ENCODE results near the gene BMP6.

Gene BMP6

DNA sequence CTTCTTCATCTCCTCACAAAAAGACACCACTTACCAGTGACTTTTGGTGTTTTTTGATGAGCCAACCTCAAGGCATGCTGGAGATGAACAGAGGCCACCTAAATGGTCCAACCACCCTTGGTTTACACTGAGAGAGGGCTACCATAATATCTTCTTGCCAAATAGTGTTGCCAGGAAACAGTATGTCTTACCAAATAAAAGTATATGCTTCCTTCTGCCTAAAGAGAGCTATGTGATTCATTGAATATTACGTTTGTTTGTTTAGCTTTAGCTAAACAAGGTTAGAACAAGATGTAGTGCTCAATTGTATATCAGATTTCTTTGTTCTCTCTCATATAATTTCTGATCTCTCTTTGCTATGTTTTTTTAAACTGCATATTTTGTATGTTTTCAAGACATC lies 40.6 kb upstream of the BMP6 start:
- TF ChIP-seq, protein P1, sequence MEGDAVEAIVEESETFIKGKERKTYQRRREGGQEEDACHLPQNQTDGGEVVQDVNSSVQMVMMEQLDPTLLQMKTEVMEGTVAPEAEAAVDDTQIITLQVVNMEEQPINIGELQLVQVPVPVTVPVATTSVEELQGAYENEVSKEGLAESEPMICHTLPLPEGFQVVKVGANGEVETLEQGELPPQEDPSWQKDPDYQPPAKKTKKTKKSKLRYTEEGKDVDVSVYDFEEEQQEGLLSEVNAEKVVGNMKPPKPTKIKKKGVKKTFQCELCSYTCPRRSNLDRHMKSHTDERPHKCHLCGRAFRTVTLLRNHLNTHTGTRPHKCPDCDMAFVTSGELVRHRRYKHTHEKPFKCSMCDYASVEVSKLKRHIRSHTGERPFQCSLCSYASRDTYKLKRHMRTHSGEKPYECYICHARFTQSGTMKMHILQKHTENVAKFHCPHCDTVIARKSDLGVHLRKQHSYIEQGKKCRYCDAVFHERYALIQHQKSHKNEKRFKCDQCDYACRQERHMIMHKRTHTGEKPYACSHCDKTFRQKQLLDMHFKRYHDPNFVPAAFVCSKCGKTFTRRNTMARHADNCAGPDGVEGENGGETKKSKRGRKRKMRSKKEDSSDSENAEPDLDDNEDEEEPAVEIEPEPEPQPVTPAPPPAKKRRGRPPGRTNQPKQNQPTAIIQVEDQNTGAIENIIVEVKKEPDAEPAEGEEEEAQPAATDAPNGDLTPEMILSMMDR (IDR thresholded peaks at IDR 0.05; ENCODE audit: low read depth, low read length): no peak
- H3K4me3 ChIP-seq (replicated peaks in 1 of 2; ENCODE audit: low read depth in 2 of 2, low read length in 2 of 2): no peak overlapping the region
- DNase-seq (ENCODE audit: low read depth in 2 of 2): peak in 1 of 2 donors; percentile 48

DNA sequence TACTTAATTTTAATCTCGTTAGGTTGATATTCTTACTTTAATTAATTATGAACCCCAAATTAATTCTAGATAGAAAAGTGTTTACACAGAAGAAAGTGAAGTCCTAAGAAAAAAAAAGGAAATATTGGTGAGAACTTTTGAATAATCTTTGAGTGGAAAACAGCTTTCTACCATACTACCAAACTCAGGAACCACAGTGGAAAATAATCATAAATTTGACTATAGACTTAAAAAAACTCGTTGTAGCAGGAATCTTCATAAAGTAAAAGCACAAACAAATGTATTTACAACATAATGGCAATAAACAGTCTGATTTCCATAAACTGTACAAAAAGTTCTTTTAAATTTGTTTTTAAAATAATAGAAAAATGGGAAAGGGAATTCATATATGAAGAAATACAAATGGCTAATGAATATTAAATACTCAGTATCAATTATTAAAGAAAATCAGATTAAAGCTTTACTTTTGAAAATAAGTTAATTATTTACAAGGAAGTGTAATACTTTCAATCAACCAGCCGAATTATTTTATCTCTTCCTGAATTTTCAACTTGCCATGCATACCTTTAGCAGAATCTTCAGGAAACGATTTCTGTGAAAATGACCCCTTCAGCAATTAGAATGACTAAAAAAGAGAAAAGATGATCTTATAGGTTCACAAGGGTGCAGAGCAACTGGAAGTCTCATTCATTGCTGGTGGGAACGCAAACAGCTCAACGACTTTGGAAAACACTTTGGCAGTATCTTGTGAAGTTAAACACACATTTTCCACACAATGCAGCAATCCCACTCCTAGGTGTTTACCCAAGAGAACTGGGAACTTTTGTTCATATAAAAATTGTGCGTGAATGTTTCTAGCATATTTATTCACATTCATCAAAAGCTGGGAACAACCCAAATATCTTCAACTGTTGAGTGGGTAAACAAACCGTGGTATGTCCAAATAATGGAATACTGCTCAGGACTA lies 38.5 kb upstream of the BMP6 start:
- H3K4me3 ChIP-seq (replicated peaks in 1 of 2; ENCODE audit: low read depth in 2 of 2, low read length in 2 of 2): no peak overlapping the region
- DNase-seq (ENCODE audit: low read depth in 2 of 2): no peak
- TF ChIP-seq, protein P1 (IDR thresholded peaks at IDR 0.05; ENCODE audit: low read depth, low read length): no peak

DNA sequence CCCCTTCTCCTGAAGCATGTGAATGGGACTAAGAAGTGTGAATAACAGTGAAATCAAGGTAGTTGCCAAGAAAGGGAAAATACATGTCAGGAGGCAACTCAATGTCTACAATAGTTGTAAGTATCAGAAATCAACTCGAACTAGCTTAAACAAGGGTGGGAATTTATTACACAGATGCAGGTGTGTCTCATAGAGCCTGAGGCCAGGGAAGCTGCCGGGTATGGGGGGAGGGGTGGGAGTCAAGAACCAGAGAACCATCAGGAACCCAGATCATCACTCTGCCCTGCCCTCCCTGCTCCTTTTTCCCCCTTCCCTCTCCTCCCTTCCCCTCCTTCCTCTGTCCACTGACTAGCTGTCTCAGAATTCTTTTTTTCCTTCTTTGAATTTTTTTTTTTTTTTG lies 34.9 kb upstream of the BMP6 start:
- no peak overlapping the region for H3K4me3 ChIP-seq (replicated peaks in 1 of 2; ENCODE audit: low read depth in 2 of 2, low read length in 2 of 2)

DNA sequence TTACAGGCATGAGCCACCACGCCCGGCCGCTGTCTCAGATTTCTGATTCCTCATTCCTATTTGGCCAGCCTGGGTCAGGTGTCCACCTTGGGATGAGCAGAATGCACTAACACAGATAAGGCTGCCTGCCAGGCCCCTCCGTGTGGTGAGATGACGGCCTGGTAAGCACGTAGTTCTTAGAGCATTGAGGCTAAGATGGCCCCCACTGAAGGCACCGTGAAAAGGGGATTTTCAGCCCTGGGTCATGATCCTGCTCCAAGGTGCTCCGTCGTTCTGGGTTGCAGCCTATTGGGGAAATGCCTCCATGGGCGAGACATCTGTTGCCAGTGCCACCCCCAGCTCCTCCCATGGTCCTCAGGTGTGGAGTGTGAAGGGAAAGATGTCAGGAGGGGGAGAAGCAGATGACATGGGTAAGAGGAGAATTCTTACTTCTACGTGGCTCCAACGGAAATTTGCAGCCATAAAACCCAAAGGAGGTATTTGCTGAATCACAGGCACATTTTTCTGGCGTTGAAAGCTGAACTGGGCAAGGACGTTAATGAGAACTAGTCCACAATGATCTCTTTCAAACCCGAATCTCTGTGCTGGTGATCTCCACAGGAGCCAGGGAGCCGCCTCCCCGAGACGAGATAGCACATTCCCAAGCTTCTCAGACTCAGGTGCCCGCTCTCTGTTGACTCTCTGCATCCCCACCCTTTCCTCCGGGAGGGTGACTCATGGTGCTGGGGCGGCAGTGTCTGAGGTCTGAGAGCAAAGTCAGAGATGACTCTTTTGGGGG lies 34.0 kb upstream of the BMP6 start:
- TF ChIP-seq, protein P1 (IDR thresholded peaks at IDR 0.05; ENCODE audit: low read depth, low read length): no peak
- peak; percentile 39 to 86 for DNase-seq (ENCODE audit: low read depth in 2 of 2)
- H3K4me3 ChIP-seq (replicated peaks in 1 of 2; ENCODE audit: low read depth in 2 of 2, low read length in 2 of 2): peak overlapping the region in 1 of 2 donors; percentile 40

More for the DNA sequence above, 34.9 kb upstream of the BMP6 start:
- DNase-seq (ENCODE audit: low read depth in 2 of 2): no peak
- TF ChIP-seq, protein P1 (IDR thresholded peaks at IDR 0.05; ENCODE audit: low read depth, low read length): no peak

DNA sequence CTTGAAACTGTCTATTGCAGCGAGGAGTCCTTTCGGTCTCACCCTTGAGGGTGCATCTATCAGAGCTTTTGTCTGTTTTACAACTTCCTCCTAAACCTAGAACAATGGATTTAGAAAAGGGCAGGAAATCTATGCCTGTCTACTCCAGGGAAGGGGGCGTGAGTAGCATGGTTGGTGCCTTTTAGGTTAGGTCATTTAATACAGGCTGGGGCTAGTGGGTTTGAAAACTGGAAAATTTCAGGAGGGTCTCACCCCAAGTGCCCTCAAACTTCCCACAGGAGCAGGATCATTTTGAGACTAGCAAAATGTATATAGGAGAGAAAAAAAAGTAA lies 33.5 kb upstream of the BMP6 start:
- H3K4me3 ChIP-seq (replicated peaks in 1 of 2; ENCODE audit: low read depth in 2 of 2, low read length in 2 of 2): peak overlapping the region in 1 of 2 donors; percentile 40
- TF ChIP-seq, protein P1 (IDR thresholded peaks at IDR 0.05; ENCODE audit: low read depth, low read length): no peak

DNA sequence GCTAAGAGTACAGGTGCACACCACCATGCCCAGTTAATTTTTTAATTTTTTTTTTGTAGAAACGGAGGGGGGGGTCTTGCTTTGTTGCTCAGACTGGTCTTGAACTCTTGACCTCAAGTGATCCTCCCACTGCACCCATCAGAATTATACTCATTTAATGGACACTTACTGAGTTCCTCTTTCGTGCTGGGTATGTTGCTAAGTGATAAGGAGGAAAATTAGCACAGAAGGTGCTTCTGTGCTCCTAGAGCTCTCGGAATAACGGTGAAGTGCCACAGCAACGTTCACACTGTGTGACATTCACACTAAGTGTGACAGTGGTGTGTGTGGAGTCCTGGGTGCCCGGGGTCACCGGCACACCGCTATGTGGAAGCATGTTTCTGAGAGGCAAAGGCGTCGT lies 32.1 kb upstream of the BMP6 start:
- TF ChIP-seq, protein P1 (IDR thresholded peaks at IDR 0.05; ENCODE audit: low read depth, low read length): no peak
- DNase-seq (ENCODE audit: low read depth in 2 of 2): no peak
- no peak overlapping the region for H3K4me3 ChIP-seq (replicated peaks in 1 of 2; ENCODE audit: low read depth in 2 of 2, low read length in 2 of 2)

More for the DNA sequence above, 33.5 kb upstream of the BMP6 start:
- no peak for DNase-seq (ENCODE audit: low read depth in 2 of 2)
